Lung (tissue), 12 donors: ENCODE results near the gene TRIP11. TPM values are rescaled to one million over a fixed set of nuclear protein-coding genes. Genes with fewer than 3 reads are reported as not detected.
A peak's percentile ranks its signal among the peaks of the same experiment; 100 is the strongest.

Experiments used
- ATAC-seq: fragments of 200-7000 bp; cut with Tn5 transposase; one replicate; pipeline ENCODE4 v1.9.1; 2020; ENCODE audit warnings: moderate number of reproducible peaks; ENCODE audit not compliant: insufficient read depth, low FRiP score
- DNase-seq, 3 donors: peaks; one replicate each; pipeline ENCODE4 v3.0.0-alpha.2; 2013 to 2017
- H3K27ac ChIP-seq, 2 donors: one replicate each; pipeline ENCODE4 v1.5.1; 2013; ENCODE audit warnings: mild to moderate bottlenecking in 2 of 2, moderate library complexity in 2 of 2, control low read depth in 1 of 2, inconsistent platforms in 1 of 2, low read depth in 1 of 2, low read length in 1 of 2
- H3K27me3 ChIP-seq, 3 donors: one replicate each; pipeline ENCODE4 v1.5.1; 2013; ENCODE audit warnings: low read length in 2 of 3; ENCODE audit not compliant: control insufficient read depth in 3 of 3, insufficient read depth in 3 of 3
- H3K36me3 ChIP-seq, 4 donors: one replicate each; pipeline ENCODE4 v1.5.1; 2013; ENCODE audit warnings: low read length in 4 of 4, mild to moderate bottlenecking in 1 of 4, moderate library complexity in 1 of 4; ENCODE audit not compliant: control insufficient read depth in 4 of 4, insufficient read depth in 4 of 4
- H3K4me1 ChIP-seq, 5 donors: one replicate each; pipeline ENCODE4 v1.5.1; 2013; ENCODE audit warnings: low read length in 5 of 5, mild to moderate bottlenecking in 2 of 5, moderate library complexity in 1 of 5; ENCODE audit not compliant: control insufficient read depth in 5 of 5, insufficient read depth in 5 of 5
- H3K4me3 ChIP-seq: one replicate; pipeline ENCODE4 v1.5.1; 2013; ENCODE audit warnings: mild to moderate bottlenecking, control low read depth, moderate library complexity
- H3K9ac ChIP-seq, 2 donors: one replicate each; pipeline ENCODE4 v1.5.1; 2013; ENCODE audit warnings: low read length in 2 of 2, control low read depth in 1 of 2; ENCODE audit not compliant: insufficient read depth in 1 of 2
- H3K9me3 ChIP-seq, 4 donors: one replicate each; pipeline ENCODE4 v1.5.1; 2013; ENCODE audit warnings: low read length in 3 of 4, mild to moderate bottlenecking in 1 of 4, moderate library complexity in 1 of 4; ENCODE audit not compliant: control insufficient read depth in 4 of 4, insufficient read depth in 3 of 4
- WGBS, 2 donors: extraction: QIAGEN DNeasy Blood & Tissue Kit; methylation state at CpG; one replicate each; pipeline ENCODE4 v1.1.7; 2013; 5-methylcytosine and 5-hydroxymethylcytosine counted together
- polyA plus RNA-seq, 2 donors: library from polyadenylated mRNA; stranded (reverse); fragments of 200-250 nt; gene quantifications; one replicate each; pipeline ENCODE4 v1.2.1, GENCODE V29; 2013
- total RNA-seq, 2 donors: library from RNA; depleted of rRNA in 1 of 2; stranded (reverse); fragments of >200 nt in 1 of 2; gene quantifications; one replicate each; pipeline ENCODE4 v1.2.1, GENCODE V29; 2014 to 2021
- TF ChIP-seq, protein P1 (sequence below): IDR thresholded peaks from 2 replicates; pipeline ENCODE4 v1.5.1; 2012; ENCODE audit warnings: mild to moderate bottlenecking; ENCODE audit errors: control extremely low read depth, extremely low read depth
- donor health status: control.
- donor health status: control.
- donor health status: Bipolar disorder and iron deficiency.
- donor health status: healthy.
- donor health status: DM: yes; HTN: yes; CAD: no.

TRIP11 gene
- total and polyA plus RNA-seq, 4 donors = 4.0 to 56.4 (median 27.3) TPM

DNA sequence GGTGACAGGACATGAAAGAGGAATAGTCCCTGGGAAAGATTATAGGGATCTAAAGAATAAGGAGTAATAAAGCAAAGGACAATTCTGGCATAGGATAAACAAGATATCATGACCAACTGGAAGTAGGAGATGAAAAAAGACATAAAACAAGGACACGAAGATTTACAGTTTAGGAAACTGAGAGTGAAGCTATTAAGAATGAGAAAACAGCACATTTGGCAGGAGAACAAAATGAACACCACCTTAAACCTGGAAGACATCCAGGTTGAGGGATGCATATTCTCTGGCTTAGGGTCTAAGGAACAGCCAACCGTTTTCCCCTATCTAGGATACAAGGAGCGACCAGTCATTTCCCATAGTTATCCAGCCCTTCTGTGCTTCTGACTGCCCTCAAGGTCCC lies 1.9 kb downstream of the TRIP11 start:
- Histone ChIP-seq H3K27me3 (no peaks in the 10 kb centered on the region), H3K9me3 (no peaks in the 10 kb centered on the region), H3K9ac (peak overlapping the region; percentile 21 to 99), H3K4me1 (peaks cover 4 to 21% (median 11%) of the 10 kb centered on the region in 5 donors), H3K27ac (no peak overlapping the region), H3K4me3 (no peak overlapping the region), H3K36me3 (peaks cover 0 to 13% (median 3%) of the 10 kb centered on the region in 4 donors)
- DNase-seq (no peak), ATAC-seq (no peak)
- WGBS, 2 donors = 41 to 70% methylated on average over 3 of the region's 3 CpGs
- TF ChIP-seq, protein P1, sequence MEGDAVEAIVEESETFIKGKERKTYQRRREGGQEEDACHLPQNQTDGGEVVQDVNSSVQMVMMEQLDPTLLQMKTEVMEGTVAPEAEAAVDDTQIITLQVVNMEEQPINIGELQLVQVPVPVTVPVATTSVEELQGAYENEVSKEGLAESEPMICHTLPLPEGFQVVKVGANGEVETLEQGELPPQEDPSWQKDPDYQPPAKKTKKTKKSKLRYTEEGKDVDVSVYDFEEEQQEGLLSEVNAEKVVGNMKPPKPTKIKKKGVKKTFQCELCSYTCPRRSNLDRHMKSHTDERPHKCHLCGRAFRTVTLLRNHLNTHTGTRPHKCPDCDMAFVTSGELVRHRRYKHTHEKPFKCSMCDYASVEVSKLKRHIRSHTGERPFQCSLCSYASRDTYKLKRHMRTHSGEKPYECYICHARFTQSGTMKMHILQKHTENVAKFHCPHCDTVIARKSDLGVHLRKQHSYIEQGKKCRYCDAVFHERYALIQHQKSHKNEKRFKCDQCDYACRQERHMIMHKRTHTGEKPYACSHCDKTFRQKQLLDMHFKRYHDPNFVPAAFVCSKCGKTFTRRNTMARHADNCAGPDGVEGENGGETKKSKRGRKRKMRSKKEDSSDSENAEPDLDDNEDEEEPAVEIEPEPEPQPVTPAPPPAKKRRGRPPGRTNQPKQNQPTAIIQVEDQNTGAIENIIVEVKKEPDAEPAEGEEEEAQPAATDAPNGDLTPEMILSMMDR = no peak

DNA sequence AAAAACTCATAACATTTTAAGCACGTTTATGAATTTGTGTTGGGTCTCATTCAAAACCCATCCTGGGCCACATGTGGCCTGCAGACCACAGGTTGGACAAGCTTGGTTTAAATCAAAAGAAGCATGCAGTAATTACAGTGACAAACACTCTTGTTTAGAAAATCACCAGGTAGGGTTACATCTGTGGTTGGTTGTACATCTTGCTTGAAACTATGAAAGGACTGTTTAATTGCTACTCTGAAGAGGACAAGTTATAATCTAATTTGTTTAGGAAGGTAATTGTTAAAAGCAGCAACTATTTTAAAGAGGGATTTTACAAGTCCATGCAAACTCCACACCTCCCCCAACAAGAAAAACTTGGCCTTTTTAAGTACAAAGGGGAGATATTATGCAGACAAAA lies 4.0 kb downstream of the TRIP11 start:
- Histone ChIP-seq H3K4me3 (no peak overlapping the region), H3K9ac (no peak overlapping the region), H3K36me3 (peaks cover 4 to 13% (median 5%) of the 10 kb centered on the region in 4 donors), H3K9me3 (no peaks in the 10 kb centered on the region), H3K27me3 (no peaks in the 10 kb centered on the region), H3K27ac (no peak overlapping the region), H3K4me1 (peaks cover 4 to 18% (median 11%) of the 10 kb centered on the region in 5 donors)
- TF ChIP-seq, protein P1 = no peak
- 27 to 68% methylated on average over 1 of the region's 1 CpG for WGBS, 2 donors
- ATAC-seq = no peak
- no peak for DNase-seq

DNA sequence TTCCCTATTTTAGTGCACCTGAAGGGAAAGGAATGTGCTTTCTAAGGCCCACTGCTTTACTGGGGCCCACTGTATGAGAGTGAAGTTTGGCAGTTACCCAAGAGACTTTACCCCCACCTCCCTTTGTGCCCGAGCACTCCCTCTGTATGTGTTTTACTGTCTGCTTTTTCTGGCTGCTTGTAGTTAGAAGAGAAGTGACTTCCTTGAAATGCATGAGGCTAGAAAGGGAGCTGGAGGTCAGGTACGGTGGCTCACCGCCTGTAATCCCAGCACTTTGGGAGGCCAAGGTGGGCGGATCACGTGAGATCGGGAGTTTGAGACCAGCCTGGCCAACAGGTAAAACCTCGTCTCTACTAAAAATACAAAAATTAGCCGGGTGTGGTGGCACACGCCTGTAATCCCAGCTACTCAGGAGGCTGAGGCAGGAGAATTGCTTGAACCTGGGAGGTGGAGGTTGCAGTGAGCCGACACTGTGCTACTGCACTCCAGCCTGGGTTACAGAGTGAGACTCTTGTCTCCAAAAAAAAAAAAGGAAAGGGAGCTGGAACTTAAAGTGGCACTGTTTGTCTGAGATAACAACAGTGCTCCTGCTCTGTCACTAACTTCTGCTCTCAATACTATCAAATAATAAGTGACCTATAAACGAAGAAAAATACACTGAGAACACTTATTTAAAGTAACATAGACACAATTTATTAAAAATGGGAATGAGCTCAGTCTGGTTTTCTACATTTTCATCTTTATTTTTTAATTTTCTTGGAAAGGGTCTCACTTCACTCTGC lies 5.8 kb downstream of the TRIP11 start:
- H3K27ac ChIP-seq = no peak overlapping the region
- 87 to 91% methylated on average over 11 of the region's 11 CpGs for WGBS, 2 donors

More for the DNA sequence above, 5.8 kb downstream of the TRIP11 start:
- H3K9me3 ChIP-seq = no peaks in the 10 kb centered on the region
- no peaks in the 10 kb centered on the region for H3K27me3 ChIP-seq
- ATAC-seq (no peak), DNase-seq (no peak)
- H3K9ac ChIP-seq = no peak overlapping the region
- peaks cover 4 to 15% (median 10%) of the 10 kb centered on the region in 5 donors for H3K4me1 ChIP-seq
- no peak overlapping the region for H3K4me3 ChIP-seq
- TF ChIP-seq, protein P1 = no peak
- peaks cover 4 to 10% (median 6%) of the 10 kb centered on the region in 4 donors for H3K36me3 ChIP-seq
